Measurements from ENCODE around the gene SHOC1.

DNA sequence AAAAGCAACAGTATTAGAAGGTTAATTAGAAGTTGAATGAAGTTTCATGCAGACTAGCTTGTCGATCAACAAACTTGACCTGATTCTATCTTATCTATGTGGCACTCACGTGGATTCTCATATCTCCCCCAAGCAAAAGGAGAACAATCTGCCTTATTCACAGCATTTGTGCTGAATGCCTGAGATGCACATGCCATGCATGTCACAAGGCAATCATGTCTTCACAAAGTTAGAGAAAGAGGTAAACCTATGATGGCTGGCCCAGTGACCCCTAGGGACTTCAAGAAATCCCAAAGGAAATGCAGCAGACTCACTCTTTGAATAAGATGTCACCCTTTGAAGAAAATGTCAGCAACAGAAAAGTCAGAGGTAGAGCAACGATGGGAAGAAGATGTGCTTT lies 17.6 kb upstream of the SHOC1 start:
- TF ChIP-seq, protein P1, sequence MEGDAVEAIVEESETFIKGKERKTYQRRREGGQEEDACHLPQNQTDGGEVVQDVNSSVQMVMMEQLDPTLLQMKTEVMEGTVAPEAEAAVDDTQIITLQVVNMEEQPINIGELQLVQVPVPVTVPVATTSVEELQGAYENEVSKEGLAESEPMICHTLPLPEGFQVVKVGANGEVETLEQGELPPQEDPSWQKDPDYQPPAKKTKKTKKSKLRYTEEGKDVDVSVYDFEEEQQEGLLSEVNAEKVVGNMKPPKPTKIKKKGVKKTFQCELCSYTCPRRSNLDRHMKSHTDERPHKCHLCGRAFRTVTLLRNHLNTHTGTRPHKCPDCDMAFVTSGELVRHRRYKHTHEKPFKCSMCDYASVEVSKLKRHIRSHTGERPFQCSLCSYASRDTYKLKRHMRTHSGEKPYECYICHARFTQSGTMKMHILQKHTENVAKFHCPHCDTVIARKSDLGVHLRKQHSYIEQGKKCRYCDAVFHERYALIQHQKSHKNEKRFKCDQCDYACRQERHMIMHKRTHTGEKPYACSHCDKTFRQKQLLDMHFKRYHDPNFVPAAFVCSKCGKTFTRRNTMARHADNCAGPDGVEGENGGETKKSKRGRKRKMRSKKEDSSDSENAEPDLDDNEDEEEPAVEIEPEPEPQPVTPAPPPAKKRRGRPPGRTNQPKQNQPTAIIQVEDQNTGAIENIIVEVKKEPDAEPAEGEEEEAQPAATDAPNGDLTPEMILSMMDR (conservative IDR thresholded peaks at IDR 0.05) = no peak
- TF ChIP-seq EZH2 (IDR thresholded peaks at IDR 0.05; ENCODE audit: low read depth) = no peak

Data from PC-9 (cell line).